SIG-M5 treated with dmso at 0.1 percent for 504 hours (cell line): Measurements from ENCODE around the gene RETREG1.
"Not testable (repeated sequence)": the region's sequence is repeated elsewhere in the genome, so short reads cannot be mapped to it uniquely, and the experiment has no call there.

Experiments used
- DNase-seq: peaks from one replicate; lab custom pipeline; 2025; ENCODE audit not compliant: unreplicated experiment; lab: John Stamatoyannopoulos, UW

Gene RETREG1, protein sequence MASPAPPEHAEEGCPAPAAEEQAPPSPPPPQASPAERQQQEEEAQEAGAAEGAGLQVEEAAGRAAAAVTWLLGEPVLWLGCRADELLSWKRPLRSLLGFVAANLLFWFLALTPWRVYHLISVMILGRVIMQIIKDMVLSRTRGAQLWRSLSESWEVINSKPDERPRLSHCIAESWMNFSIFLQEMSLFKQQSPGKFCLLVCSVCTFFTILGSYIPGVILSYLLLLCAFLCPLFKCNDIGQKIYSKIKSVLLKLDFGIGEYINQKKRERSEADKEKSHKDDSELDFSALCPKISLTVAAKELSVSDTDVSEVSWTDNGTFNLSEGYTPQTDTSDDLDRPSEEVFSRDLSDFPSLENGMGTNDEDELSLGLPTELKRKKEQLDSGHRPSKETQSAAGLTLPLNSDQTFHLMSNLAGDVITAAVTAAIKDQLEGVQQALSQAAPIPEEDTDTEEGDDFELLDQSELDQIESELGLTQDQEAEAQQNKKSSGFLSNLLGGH

DNA sequence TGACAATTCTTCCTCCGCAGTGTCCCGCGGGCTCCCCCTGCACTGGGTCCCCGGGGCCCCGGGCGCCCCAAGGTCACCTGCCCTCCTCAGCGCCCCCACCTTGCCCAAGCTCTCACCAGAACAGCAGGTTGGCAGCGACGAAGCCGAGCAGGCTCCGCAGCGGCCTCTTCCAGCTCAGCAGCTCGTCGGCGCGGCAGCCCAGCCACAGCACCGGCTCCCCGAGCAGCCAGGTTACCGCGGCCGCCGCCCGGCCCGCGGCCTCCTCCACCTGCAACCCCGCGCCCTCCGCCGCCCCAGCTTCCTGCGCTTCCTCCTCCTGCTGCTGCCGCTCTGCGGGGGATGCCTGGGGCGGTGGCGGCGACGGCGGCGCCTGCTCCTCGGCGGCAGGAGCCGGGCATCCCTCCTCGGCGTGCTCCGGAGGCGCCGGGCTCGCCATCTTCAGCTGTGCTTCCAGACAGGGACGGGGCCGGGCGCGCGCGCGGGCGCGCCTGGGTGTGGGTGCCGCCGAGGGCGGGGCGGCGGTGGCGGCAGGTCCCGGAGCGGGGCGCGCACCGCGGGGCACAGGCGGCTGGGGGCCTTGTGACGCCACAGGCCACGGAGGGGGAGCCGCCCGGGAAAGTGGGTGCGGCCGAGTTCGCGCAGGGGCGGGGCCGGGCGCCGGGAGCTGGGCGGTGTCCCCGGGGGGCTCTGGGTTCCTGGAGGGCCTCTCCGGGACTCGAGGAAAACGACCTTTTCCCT lies at the start of gene RETREG1:
Gene RETREG1 (minus strand): TSS at position 462 of the 738 bp plus-strand sequence. CDS start 26 bp downstream, at position 436.
- peak; percentile 56 for DNase-seq

DNA sequence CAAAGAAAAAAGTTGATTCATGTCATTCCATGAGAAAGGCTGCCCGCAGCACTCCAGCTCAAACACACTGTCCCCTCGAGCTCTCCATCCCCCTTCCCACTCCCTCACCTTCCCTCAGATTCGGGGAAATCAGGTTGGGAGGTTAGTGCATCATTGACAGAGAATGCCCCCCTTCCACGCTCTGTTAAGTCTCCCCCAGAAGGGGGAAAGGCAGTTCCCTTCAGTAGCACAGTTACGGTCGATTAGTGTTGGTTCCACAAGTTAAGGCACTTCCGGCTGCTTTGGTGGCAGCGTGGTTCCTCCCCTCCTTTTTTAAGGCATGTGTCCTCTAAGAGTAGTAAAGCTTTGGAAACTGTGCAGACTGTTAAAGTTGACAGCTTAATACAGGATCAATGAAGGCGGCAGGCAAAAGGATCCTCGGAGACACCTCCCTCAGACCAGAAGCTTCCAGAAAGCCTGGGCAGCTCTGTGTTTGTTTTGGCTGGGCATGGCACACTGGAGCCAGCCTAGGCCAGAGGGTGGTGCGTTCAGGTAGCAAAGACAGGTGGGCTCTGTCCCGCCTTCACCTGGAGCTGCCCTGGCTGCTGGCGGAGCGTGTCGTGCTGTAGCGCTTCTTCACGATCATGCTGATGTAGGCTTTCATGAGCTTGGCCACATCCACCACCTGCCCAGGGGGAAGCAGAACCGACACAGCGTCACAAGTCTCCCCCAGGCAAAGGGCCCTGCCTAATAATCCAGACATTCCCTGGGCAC lies 49.5 kb upstream of the RETREG1 start:
- no peak for DNase-seq

DNA sequence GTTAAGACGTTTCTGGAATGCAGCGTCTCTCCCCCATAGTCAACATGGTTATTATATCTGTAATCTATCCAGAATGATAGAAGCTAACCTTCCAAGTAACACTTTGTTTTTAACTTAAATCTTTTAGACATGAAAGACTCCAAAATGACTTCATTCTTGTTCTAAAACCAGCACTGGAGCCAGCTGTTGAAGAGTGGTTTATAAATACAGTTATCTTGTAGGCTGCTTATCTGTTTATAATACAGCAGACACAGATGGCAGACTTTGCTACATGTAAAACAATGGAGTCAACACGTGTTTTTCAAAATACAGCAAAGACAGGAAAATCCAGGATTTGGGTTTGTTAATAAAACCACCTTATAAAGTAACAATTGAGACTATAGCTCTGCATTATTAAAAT lies 48.8 kb upstream of the RETREG1 start:
- no peak for DNase-seq

DNA sequence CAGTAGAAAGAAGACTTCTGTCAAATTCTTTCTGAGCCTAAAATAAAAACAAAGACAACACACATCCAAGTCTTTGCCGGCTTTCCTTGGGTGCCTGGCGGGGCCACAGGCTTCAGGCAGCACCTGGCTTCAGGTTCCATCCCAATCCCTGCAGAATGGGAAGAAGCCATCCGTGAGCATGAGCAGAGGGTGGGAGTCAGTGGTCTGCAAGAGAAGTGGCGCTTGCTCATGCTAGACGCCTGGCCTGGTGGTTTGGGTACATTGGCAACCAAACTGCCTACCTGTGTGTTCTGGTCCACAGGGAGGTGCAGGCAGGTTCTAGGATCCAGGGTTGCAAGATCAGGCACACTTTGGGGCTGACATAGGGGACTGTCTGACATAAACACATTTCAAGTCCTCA lies 47.6 kb upstream of the RETREG1 start:
- DNase-seq: no peak

DNA sequence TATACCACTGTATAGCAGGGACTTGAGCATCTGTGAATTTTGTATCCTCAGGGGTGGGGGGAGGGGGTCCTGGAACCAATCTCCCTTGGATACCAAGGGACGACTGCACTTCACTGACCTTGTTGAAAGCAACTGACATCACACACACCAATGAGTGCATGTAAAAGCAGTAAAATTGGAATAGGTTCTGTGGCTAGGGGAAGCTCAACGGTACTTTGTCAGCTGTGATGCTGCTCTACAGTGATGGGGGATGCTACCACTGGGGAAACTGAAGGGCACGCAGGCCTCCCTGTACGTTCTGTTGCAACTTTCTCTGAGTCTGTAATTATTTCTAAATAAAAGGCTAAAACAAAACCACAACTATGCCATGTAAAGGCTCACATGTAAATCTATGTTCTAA lies 47.0 kb upstream of the RETREG1 start:
- no peak for DNase-seq

DNA sequence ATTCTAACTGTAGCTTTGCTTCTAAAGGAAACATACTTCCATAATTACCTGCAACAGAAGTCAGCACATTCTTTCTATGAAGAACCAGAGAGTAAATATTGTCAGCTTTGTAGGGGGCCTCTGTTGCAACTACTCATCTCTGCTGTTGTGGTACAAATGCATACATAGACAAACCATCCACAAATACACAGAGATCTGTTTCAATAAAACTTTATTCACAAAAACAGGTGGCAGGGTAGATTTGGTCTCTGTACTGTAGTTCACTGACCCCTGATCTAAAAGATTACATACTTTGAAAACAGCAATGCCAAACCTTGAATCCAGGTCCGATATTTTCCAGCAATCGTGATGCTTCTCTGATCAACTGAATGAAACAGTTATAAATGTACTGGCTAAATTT lies 44.9 kb upstream of the RETREG1 start:
- DNase-seq: no peak

DNA sequence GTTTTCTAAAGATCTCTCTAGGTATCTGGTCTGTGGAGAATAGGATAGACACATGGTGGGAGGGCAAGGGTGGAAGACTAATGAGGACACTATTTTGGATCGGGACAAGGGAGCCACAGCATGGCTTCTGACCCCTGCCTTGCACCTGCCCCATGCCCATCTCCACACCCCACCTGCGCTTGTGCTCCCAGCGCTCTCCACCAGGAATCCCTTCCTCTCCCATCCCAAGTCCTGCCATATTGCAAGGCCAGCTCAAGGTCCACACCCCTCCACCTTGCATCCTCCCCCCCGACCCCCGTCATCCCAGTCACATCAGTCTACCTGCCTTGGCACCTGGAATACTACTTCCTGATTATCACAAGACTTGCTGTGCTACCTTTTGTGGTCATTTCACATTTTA lies 44.2 kb upstream of the RETREG1 start:
- DNase-seq: no peak

DNA sequence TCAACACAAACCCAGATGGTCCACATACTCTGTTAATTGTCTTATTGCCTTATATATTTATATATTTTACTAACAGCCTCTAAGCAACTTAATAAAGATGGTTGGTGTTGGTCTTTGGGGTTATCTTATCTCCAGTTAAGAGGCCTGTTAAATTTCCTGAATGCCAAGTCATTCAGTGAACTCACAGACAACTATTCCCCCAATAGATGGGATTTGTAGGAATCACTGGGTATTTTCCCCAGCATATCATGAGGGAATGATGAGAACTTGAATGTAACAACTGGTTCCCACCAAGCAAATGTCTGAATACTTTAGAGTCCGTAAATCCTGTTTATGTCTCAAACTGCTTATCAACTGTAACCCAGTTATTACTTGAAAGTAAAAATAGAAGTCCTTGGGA lies 42.7 kb upstream of the RETREG1 start:
- DNase-seq: no peak

DNA sequence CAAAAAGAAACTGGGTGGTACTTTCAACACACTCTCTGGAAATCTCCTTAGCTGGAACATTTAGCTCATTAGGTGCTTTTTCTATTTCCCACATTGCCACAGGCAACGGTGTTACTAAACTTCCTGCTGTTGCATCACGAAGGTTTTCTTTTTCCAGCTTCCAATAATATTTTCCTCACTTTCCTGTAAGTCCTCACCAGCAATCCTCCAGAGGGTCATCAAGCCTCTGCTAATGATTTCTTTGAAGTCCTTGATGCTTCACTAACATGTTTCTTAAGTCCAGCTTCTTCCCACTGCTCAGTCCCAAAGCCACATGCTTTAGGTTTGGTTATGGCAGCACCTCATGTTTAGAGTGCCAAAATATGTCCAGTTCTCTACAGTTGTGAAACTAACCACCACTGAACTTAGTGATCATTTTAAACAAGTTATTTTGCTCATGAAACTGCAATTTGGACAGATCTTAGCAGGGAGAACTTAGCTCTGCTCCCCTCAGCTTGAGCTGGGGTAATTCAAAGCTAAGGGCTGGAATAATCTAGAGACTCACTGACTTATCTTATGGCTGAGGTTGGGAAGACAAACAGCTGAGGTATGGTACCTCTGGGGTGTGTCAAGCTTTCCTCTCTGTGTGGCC lies 39.9 kb upstream of the RETREG1 start:
- no peak for DNase-seq

DNA sequence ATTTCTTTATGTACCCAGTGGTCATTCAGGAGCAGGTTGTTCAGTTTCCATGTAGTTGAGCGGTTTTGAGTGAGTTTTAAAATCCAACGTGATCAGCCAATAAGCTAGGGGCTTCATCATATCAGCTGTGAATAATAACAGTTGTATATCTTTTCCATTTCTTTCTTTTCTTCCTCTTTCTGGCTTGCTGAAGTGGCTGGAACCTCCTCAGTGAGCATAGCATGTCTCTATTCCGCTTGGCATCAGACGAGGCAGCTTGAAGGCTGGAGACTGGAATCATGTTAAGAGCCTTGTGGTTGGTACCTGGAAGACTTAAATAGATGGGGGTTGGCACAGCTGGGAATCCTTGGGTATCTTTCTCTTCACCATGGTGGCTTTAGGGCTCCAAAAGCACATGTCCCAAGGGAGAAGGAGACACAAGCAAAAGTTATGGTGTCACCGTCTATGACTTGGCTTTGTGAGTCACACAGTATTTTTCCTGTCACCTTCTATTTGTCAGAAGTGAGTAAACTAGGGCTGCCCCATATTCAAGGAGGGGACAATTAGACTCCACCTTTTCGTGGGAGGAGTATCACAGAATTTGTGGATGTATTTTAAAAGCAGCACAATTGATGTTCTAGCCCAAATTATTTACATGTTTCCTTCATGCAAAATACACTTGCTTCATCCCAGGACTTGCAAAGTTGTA lies 38.0 kb upstream of the RETREG1 start:
- DNase-seq: no peak

DNA sequence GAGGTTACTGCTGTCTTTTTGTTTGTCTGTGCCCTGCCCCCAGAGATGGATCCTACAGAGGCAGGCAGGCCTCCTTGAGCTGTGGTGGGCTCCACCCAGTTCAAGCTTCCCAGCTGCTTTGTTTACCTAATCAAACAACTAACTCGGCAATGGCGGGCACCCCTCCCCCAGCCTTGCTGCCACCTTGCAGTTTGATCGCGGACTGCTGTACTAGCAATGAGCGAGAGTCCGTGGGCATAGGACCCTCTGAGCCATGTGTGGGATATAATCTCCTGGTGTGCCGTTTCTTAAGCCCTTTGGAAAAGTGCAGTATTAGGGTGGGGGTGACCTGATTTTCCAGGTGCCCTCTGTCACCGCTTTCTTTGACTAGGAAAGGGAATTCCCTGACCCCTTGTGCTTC lies 31.9 kb upstream of the RETREG1 start:
- not testable (repeated sequence) for DNase-seq

DNA sequence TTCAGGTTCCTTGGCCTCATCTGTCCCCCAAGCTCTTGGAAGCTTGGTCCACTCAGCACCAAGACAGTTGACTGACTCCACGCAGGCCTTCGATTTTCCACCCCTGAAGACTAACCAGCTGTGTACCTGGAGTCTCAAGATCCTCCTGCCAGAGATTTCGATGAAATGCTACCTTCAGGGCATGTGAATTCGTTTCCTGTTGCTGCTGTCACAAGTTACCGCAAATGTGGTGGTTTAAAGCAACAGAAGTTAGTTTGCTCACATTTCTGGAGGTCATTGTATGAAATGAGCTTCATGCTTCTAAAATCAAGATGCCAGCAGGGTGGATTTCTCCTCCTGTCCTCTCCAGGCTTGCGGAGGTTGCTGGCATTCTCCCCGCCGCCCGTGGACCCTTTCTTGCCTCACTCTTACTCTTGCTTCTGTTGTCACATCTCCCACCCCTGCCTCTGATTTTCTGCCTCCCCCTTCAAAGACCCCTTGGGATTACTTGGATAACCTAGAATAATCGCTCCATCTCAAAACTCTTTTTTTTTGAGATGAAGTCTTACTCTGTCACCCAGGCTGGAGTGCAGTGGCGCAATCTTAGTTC lies 27.6 kb upstream of the RETREG1 start:
- no peak for DNase-seq

DNA sequence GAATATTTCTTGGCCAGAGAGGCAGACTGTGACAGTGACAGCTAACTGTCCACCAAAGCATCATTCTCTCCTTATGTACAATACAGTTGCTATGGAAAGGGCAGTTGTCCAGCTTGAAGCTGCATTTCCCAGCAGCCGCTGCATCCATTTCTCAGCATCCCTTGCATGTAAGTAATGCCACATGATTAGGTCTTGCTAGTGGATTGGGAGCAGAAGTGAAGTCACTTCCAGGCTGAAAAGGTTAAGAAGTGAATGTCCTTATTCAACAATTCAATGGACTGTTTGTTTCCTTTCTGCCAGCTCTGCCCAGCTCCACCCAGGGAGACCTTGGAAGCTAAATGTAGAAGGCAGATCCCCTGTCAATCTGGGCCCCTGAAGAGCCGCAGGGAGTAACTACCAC lies 26.1 kb upstream of the RETREG1 start:
- DNase-seq: no peak

DNA sequence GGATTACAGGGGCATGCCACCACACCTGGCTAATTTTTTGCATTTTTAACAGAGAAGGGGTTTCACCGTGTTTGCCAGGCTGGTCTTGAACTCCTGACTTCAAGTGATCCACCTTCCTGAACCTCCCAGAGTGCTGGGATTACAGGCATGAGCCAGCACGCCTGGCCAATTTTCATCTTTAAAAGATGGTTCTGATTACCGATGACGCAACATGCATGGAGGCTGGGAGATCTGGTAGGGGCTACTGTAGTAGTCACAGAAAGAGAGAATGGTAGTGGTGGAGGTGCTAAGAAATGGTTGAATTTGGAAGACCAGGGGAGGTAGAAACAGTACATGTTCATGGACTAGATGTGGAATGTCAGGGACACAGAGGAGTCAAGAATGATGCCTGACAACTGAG lies 22.4 kb upstream of the RETREG1 start:
- no peak for DNase-seq

DNA sequence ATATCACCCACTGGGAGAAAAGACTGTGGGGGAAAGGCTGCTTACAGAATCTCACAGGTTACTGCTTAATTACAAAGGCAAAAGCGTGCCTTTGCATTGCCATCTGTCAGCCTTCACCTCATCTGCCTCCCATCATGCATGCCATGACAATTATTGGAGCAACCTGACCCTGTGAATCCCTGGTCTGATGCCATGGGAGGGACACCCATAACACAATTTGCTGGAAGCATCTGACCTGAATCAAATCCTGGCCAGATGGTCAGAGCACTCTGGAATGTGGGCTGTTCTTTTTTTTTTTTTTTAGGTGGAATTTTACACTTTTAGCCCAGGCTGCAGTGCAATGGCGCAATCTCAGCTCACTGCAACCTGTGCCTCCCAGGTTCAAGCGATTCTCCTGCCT lies 11.6 kb upstream of the RETREG1 start:
- no peak for DNase-seq

DNA sequence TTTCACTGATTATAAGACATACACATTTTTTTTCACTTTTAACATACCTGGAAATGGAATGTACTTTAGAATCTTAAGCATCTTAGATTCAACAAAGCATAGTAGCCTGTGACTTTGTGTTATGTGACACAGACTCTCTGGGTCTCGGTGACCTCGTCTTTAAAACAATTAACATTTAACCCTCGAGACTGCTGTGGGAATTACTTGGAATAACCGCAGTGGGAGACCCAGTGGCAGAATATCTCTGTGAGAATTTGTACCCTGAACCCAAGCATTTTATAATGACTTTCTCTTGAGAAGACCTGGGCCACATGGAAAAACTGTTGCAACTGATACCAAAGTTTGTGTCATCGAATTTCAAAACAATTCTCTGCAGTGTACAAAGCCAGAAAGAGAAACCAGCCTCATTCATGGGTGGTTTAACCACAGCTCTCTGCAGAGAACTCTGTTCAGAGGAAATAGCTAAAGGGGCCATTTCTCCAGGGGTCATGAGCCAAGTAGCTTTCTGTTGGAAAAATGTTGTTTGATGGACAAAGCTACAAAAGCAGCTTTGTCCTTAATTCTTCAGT lies 10.0 kb upstream of the RETREG1 start:
- peak; percentile 94 for DNase-seq

DNA sequence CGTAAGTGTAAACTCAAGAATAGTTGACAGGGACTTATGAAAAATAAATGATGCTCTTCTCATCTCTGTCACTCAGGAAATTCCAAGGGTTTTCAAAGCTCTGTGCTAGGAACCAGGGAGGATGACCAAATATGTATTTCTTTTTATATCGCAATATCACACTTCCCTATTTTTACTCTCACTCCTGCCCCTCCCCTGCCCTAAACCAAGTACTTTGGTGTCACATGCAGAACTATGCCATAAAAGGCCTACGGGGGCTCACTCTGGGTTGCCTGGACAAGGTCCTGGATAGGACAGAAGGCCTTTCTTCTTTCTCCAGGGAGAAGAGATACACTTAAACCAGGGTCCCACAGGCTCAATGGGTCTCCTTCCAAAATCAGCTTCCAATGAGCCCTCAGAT lies 8.3 kb upstream of the RETREG1 start:
- peak; percentile 92 for DNase-seq

DNA sequence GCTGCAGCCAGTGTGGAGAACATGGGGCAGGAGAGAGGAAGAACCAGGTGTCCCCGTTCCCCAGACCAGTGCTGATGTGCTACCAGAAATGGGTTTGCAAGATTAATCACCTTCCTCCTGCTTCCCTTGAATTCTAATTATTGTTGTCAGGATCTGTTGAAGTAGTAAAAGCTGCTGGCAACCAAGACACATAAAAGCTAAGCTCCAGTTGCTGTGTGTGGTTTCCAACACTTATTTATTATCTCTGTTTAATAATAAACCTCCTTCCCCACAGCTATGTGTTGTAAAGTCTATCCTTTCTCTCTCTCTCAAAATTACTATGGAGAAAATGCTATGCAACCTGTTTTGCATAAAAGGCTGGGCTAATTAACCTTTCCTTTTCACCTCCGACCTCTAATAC lies 2.3 kb upstream of the RETREG1 start:
- no peak for DNase-seq

DNA sequence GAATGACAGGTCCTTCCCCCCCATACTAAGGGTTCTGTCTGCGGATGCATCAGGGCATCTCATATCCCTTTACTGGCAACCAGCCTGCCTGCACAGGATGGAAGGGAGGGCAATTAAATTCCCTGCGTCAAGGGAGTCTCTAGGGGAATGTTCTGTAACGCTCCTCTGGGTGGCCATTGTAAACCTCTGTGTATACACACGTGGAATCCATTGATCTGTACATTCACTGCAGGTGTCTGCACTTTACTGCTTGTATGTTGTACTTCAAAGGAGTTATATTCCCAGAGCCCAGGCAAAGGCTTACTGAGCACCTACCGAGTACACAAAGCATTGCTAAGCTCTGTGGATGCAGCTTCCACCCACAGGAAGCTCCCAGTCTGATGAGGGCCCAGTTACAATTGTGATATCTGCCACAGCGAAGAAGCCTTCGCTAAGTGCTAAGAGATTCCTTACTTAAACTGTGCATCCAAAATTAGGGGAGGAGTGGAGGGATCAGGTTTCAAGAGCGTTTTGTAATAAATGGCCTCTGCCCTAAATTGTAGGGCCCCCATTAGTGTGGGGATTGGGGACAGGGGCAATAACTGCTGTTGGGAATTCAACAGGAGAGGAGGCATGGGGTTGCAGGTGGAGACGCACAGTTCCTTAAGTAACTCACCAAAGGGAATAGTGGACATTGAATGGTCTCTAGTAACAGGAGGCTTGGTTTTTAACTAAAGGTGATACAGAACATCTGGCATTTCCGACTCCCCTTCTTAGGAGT lies 1.5 kb upstream of the RETREG1 start:
- DNase-seq: no peak
